Activated CD8-positive, alpha-beta T cell treated with anti-CD3 and anti-CD28 coated beads for 36 hours (primary cell): Measurements from ENCODE around the gene SRSF3. TPM values are rescaled to one million over a fixed set of nuclear protein-coding genes. Genes with fewer than 3 reads are reported as not detected.
"Not testable (repeated sequence)": the region's sequence is repeated elsewhere in the genome, so short reads cannot be mapped to it uniquely, and the experiment has no call there.

Source experiments
- ATAC-seq: fragments of 200-7000 bp; cut with Tn5 transposase; one replicate; pipeline ENCODE4 v1.10.0; 2021; ENCODE audit warnings: mild to moderate bottlenecking, moderate library complexity
- CTCF ChIA-PET: fragments of 350-600 bp; sonication (Branson Sonifier 250); formaldehyde crosslinking; loops from one replicate; lab custom pipeline; 2021; ENCODE audit warnings: antibody characterized with exemption; lab: Charles Lee
- POLR2A ChIA-PET: fragments of 350-600 bp; sonication (Branson Sonifier 250); formaldehyde crosslinking; loops from one replicate; lab custom pipeline; 2021; ENCODE audit warnings: antibody characterized with exemption; lab: Charles Lee
- DNase-seq: peaks from one replicate; pipeline ENCODE4 v3.0.0-alpha.2; 2020
- H3K27ac Mint-ChIP-seq: one replicate; pipeline ENCODE4 v1.8.0; 2021; ENCODE audit warnings: mild to moderate bottlenecking, mixed read lengths
- H3K27me3 Mint-ChIP-seq: one replicate; pipeline ENCODE4 v1.8.0; 2021; ENCODE audit warnings: mixed read lengths
- H3K36me3 Mint-ChIP-seq: one replicate; pipeline ENCODE4 v1.8.0; 2021; ENCODE audit warnings: low read depth, mixed read lengths
- H3K4me1 Mint-ChIP-seq: one replicate; pipeline ENCODE4 v1.8.0; 2021; ENCODE audit warnings: low read depth, mixed read lengths
- H3K4me3 Mint-ChIP-seq: one replicate; pipeline ENCODE4 v1.8.0; 2021; ENCODE audit warnings: mild to moderate bottlenecking, moderate library complexity, mixed read lengths
- H3K9me3 Mint-ChIP-seq: one replicate; pipeline ENCODE4 v1.8.0; 2021; ENCODE audit warnings: mixed read lengths
- CTCF ChIP-seq: fragments of 200-600 bp; IDR thresholded peaks from one replicate; pipeline ENCODE4 v1.8.0; 2022; ENCODE audit warnings: antibody characterized with exemption, mild to moderate bottlenecking
- intact Hi-C: fragments of 100-400 bp; cut with micrococcal nuclease; formaldehyde crosslinking; loops from one replicate; pipeline ENCODE4 v1.10.0; 2022
- total RNA-seq, 2 experiments: library from RNA; stranded (reverse); gene quantifications; one replicate each; pipeline ENCODE4 v1.2.3, GENCODE V29; 2021

SRSF3 gene
- total RNA-seq, 2 experiments from 2014 or later = 402 to 404 TPM

- no peak overlapping the region for H3K27ac Mint-ChIP-seq
- no peaks in the 10 kb centered on the region for H3K27me3 Mint-ChIP-seq
- no peaks in the 10 kb centered on the region for H3K36me3 Mint-ChIP-seq
- ATAC-seq = no peak
- intact Hi-C loops = no loop called here
- H3K4me3 Mint-ChIP-seq = no peak overlapping the region
- ChIA-PET CTCF (interaction anchor here (1.0 to 1.8 kb wide), 5 partner anchors 15 to 157 kb away, joined by 3 to 4 read pairs (median 3); no protein-coding TSS in a partner anchor), POLR2A (interaction anchor here (0.8 to 1.1 kb wide), 3 partner anchors 15 to 358 kb away, joined by 3 to 4 read pairs (median 3); no protein-coding TSS in a partner anchor)
- no peaks in the 10 kb centered on the region for H3K9me3 Mint-ChIP-seq
- no peak for DNase-seq
- H3K4me1 Mint-ChIP-seq = peaks cover 4% of the 10 kb centered on the region
- no peak for TF ChIP-seq CTCF
Observed at GRCh38 chr6:36580184-36580526, 14.0 kb upstream of the SRSF3 start.

- H3K9me3 Mint-ChIP-seq = no peaks in the 10 kb centered on the region
- no peaks in the 10 kb centered on the region for H3K27me3 Mint-ChIP-seq
- H3K27ac Mint-ChIP-seq = no peak overlapping the region
- TF ChIP-seq CTCF = no peak
- H3K36me3 Mint-ChIP-seq = no peaks in the 10 kb centered on the region
- peaks cover 4% of the 10 kb centered on the region for H3K4me1 Mint-ChIP-seq
- DNase-seq (no peak), ATAC-seq (no peak)
- intact Hi-C loops = no loop called here
- H3K4me3 Mint-ChIP-seq = no peak overlapping the region
- ChIA-PET CTCF (interaction anchor here (1.1 kb wide), 1 partner anchor 15 kb away, joined by 3 read pairs; no protein-coding TSS in a partner anchor), POLR2A (interaction anchor here (1.2 to 1.7 kb wide), 3 partner anchors 12 to 17 kb away, joined by 4 read pairs; partner anchors contain the start of gene SRSF3)
Observed at GRCh38 chr6:36581716-36582115, 12.4 kb upstream of the SRSF3 start.

DNA sequence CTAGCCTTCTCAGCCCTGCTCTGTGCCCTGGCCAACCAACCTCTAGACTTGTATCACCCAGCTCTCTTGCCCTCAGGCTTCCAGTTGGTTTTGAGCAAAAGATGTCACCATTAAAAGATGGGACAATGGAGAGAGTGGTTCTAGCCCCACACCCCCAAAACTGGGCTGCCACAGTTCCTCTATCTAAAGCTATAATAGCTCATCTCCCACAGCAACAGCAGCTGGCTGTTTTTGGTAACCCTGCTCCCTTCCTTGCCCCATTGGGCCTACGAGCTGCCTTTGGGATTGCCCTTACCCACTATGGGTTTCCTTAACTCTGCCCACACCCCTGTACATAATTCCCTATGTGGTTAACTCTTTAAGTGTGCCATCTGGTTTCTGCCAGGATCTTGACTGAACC, 7.6 kb upstream of the SRSF3 start:
- Mint-ChIP-seq H3K36me3 (no peaks in the 10 kb centered on the region), H3K27me3 (no peaks in the 10 kb centered on the region), H3K27ac (no peak overlapping the region), H3K4me3 (no peak overlapping the region), H3K4me1 (peaks cover 2% of the 10 kb centered on the region), H3K9me3 (no peaks in the 10 kb centered on the region)
- ATAC-seq = no peak
- TF ChIP-seq CTCF = no peak
- DNase-seq = no peak
- ChIA-PET CTCF (interaction anchor here (1.5 kb wide), 1 partner anchor 12 kb away, joined by 3 read pairs; no protein-coding TSS in a partner anchor), POLR2A (interaction anchor here (0.5 to 1.2 kb wide), 6 partner anchors 8 to 591 kb away, joined by 3 read pairs; no protein-coding TSS in a partner anchor)
- intact Hi-C loops = no loop called here

DNA sequence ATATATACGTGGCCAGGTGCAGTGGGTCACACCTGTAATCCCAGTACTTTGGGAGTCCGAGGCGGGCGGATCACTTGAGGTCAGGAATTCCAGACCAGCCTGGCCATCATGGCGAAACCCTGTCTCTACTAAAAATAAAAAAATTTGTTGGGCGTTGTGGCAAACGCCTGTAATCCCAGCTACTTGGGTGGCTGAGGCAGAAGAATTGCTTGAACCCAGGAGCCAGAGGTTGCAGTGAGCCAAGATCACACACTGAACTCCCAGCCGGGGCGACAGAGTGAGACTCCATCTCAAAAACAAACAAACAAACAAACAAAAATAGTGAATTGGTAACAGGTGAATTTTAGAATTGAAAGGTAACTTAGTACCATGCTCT, 5.1 kb upstream of the SRSF3 start:
- H3K27me3 Mint-ChIP-seq, ATAC-seq, intact Hi-C loops, H3K36me3 Mint-ChIP-seq, DNase-seq, H3K27ac Mint-ChIP-seq, POLR2A ChIA-PET, H3K4me1 Mint-ChIP-seq, CTCF ChIA-PET, H3K4me3 Mint-ChIP-seq, H3K9me3 Mint-ChIP-seq: not testable (repeated sequence)

- peaks cover 10% of the 10 kb centered on the region for H3K36me3 Mint-ChIP-seq
- CTCF ChIA-PET = no interaction called here
- no peaks in the 10 kb centered on the region for H3K9me3 Mint-ChIP-seq
- no peak overlapping the region for H3K4me3 Mint-ChIP-seq
- H3K27ac Mint-ChIP-seq = no peak overlapping the region
- DNase-seq (no peak), ATAC-seq (no peak)
- H3K4me1 Mint-ChIP-seq = peaks cover 10% of the 10 kb centered on the region
- intact Hi-C loops = no loop called here
- no peak for TF ChIP-seq CTCF
- no peaks in the 10 kb centered on the region for H3K27me3 Mint-ChIP-seq
- POLR2A ChIA-PET = no interaction called here
Observed at GRCh38 chr6:36590237-36590636, 3.9 kb upstream of the SRSF3 start.
